Loucy (cell line): ENCODE results near the gene STPG3.

Source experiments
- H2AFZ ChIP-seq: fragments of 200-600 bp; sonication (generic); 2 replicates; pipeline ENCODE4 v1.6.0; 2016; ENCODE audit warnings: antibody characterized with exemption, mild to moderate bottlenecking, low read length, moderate library complexity
- H3F3A ChIP-seq: fragments of 200-600 bp; 2 replicates; pipeline ENCODE4 v1.6.0; 2016; ENCODE audit warnings: antibody characterized with exemption, low read depth, mild to moderate bottlenecking
- H3K27me3 ChIP-seq: fragments of 200-600 bp; sonication (generic); 2 replicates; pipeline ENCODE4 v1.6.1; 2014; ENCODE audit warnings: low read length, mild to moderate bottlenecking; ENCODE audit not compliant: insufficient read depth, poor library complexity, severe bottlenecking
- H3K36me3 ChIP-seq: fragments of 200-600 bp; sonication (generic); 2 replicates; pipeline ENCODE4 v1.6.1; 2016; ENCODE audit warnings: low read length; ENCODE audit not compliant: insufficient read depth
- H3K4me1 ChIP-seq: fragments of 200-600 bp; sonication (generic); 2 replicates; pipeline ENCODE4 v1.5.1; 2014; ENCODE audit warnings: low read length, mild to moderate bottlenecking; ENCODE audit not compliant: insufficient read depth, poor library complexity, severe bottlenecking
- H3K4me2 ChIP-seq: fragments of 200-600 bp; sonication (generic); 2 replicates; pipeline ENCODE4 v1.6.0; 2014; ENCODE audit warnings: antibody characterized with exemption, low read length, low read depth, mild to moderate bottlenecking; ENCODE audit not compliant: poor library complexity, severe bottlenecking
- H3K4me3 ChIP-seq: fragments of 200-600 bp; sonication (generic); 2 replicates; pipeline ENCODE4 v1.5.1; 2014; ENCODE audit warnings: low read length, mild to moderate bottlenecking, mixed read lengths; ENCODE audit not compliant: poor library complexity, severe bottlenecking
- H3K79me2 ChIP-seq: fragments of 200-600 bp; sonication (generic); 2 replicates; pipeline ENCODE4 v1.6.1; 2014; ENCODE audit warnings: low read length; ENCODE audit not compliant: insufficient read depth
- H3K9ac ChIP-seq: fragments of 200-600 bp; sonication (generic); 2 replicates; pipeline ENCODE4 v1.6.0; 2014; ENCODE audit warnings: mild to moderate bottlenecking, low read depth, low read length, moderate library complexity; ENCODE audit not compliant: poor library complexity, severe bottlenecking
- H3K9me2 ChIP-seq: fragments of 200-600 bp; sonication (generic); replicated peaks from 2 replicates; pipeline ENCODE4 v1.6.1; 2016; ENCODE audit warnings: low read depth, low read length, mixed read lengths
- H3K9me3 ChIP-seq: fragments of 200-600 bp; sonication (generic); 2 replicates; pipeline ENCODE4 v1.6.1; 2014; ENCODE audit warnings: mild to moderate bottlenecking, antibody characterized with exemption, low read length, low read depth; ENCODE audit not compliant: insufficient read depth
- H4K20me1 ChIP-seq: fragments of 200-600 bp; sonication (generic); 2 replicates; pipeline ENCODE4 v1.6.0; 2014; ENCODE audit warnings: antibody characterized with exemption, low read length, mild to moderate bottlenecking; ENCODE audit not compliant: insufficient read depth, poor library complexity, severe bottlenecking
- EZH2phosphoT487 ChIP-seq: fragments of 200-600 bp; IDR thresholded peaks from 2 replicates; pipeline ENCODE4 v1.6.1; 2018; ENCODE audit warnings: antibody characterized with exemption, mild to moderate bottlenecking, moderate library complexity, borderline replicate concordance
- TF ChIP-seq, protein P1 (sequence below): fragments of 200-600 bp; sonication (generic); conservative IDR thresholded peaks from 2 replicates; pipeline ENCODE4 v1.5.1; 2014; ENCODE audit warnings: mild to moderate bottlenecking, antibody characterized with exemption, low read length

STPG3 gene

DNA sequence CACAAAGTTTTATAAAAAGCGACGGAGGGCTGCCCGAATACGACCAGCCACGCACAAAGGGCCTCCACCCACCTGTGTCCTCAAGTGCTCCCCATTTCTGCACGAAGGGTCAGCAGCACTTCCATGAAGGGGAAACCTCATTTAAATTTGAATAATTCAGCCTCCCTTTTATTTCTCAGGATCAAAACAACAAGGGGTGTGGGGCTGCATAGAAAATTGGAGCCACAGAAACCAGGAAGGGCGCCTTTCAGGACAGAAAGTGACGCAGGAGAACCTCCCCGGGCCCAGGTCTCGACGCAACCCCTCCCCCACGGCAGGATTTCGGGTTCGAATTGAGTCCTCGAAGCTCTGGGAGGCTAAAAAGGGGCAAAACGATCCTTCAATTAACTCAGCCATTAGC is 48.9 kb downstream of the STPG3 start:
- Histone ChIP-seq H3K79me2 (no peaks in the 10 kb centered on the region), H3K9me3 (no peaks in the 10 kb centered on the region), H3K4me3 (no peak overlapping the region), H3K9me2 (no peaks in the 10 kb centered on the region), H3K36me3 (no peaks in the 10 kb centered on the region), H3K4me1 (no peaks in the 10 kb centered on the region), H3K9ac (no peak overlapping the region), H3K4me2 (no peak overlapping the region), H4K20me1 (no peaks in the 10 kb centered on the region), H2AFZ (no peak overlapping the region), H3F3A (no peaks in the 10 kb centered on the region), H3K27me3 (no peaks in the 10 kb centered on the region)
- TF ChIP-seq EZH2phosphoT487 = no peak
- TF ChIP-seq, protein P1, sequence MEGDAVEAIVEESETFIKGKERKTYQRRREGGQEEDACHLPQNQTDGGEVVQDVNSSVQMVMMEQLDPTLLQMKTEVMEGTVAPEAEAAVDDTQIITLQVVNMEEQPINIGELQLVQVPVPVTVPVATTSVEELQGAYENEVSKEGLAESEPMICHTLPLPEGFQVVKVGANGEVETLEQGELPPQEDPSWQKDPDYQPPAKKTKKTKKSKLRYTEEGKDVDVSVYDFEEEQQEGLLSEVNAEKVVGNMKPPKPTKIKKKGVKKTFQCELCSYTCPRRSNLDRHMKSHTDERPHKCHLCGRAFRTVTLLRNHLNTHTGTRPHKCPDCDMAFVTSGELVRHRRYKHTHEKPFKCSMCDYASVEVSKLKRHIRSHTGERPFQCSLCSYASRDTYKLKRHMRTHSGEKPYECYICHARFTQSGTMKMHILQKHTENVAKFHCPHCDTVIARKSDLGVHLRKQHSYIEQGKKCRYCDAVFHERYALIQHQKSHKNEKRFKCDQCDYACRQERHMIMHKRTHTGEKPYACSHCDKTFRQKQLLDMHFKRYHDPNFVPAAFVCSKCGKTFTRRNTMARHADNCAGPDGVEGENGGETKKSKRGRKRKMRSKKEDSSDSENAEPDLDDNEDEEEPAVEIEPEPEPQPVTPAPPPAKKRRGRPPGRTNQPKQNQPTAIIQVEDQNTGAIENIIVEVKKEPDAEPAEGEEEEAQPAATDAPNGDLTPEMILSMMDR = no peak

DNA sequence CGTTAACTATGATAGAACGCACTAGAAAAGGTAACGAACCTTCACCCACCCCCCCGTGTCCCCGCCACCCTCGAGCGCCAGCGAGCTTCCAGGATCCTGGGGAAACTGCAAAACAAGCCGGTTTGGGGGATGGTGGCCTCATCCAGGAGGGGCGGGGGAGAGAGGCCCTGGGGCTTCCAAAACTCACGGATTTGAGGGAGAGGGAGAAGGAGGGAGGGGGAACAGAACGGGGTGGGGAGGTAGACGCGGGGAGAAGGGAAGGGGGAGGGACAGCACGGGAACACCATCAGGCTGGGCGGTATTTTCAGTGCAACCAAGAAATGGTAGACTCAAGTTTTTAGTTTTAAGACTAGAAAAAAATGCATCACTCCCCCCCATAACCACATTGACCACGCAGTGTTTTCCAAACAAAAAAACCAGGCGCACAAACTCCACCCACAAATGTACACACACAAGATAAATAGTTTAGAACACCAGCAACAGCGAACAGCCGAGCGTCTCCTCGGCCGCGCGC is 49.5 kb downstream of the STPG3 start:
- Histone ChIP-seq H3K36me3 (no peaks in the 10 kb centered on the region), H3K4me3 (no peak overlapping the region), H3F3A (no peaks in the 10 kb centered on the region), H4K20me1 (no peaks in the 10 kb centered on the region), H3K27me3 (no peaks in the 10 kb centered on the region), H2AFZ (no peak overlapping the region), H3K9me3 (no peaks in the 10 kb centered on the region), H3K4me2 (no peak overlapping the region), H3K9ac (no peak overlapping the region), H3K4me1 (no peaks in the 10 kb centered on the region), H3K9me2 (no peaks in the 10 kb centered on the region), H3K79me2 (no peaks in the 10 kb centered on the region)
- TF ChIP-seq EZH2phosphoT487 = no peak
- TF ChIP-seq, protein P1 = no peak

DNA sequence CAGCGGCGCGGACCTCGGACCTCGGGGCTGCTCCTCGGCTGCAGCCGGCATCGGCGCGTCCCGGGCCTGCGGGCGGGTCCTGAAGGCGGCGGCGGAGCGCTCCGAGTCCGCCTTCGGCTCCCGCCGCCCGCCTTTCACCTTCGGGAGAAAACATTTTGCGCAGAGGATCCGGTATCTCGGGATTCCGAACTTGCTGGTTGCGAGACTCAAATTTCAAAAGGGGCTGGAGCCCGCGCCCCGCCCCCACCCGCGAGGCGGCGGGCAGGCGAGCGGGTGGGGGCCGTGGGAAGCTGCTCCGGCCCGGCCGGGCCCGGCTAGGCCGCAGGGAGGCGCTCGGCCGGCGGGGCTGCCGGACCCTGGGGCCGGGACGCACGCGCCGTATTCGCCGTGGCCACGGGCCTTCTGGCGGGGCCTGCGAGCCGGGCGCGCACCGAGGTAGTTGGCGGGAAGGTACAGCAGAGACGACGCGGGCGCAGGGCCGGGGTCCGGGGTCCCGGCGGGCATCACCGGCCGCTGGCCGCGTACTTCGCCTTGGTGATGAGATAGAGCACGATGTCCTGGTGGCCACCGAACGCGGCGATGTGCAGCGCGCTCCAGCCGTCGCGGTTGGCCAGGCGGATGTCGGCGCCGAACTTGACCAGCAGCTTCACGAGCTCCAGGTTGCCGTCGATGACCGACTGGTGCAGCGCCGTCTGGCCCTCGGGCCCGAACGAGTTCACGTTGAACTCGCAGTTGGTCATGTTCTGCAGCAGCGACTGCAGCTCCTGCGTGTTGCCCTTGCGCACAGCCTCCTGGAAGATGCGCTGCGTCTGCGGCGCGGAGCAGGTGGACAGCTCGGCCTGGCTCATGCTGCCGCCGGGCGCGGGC is 50.2 kb downstream of the STPG3 start:
- Histone ChIP-seq H3K4me3 (no peak overlapping the region), H3K9me2 (no peaks in the 10 kb centered on the region), H3K4me1 (no peaks in the 10 kb centered on the region), H3K9ac (no peak overlapping the region), H3K79me2 (no peaks in the 10 kb centered on the region), H2AFZ (no peak overlapping the region), H3K4me2 (no peak overlapping the region), H3F3A (no peaks in the 10 kb centered on the region), H3K9me3 (no peaks in the 10 kb centered on the region), H4K20me1 (no peaks in the 10 kb centered on the region), H3K27me3 (no peaks in the 10 kb centered on the region), H3K36me3 (no peaks in the 10 kb centered on the region)
- TF ChIP-seq EZH2phosphoT487 = no peak
- TF ChIP-seq, protein P1 = no peak
